A549 (cell line): Measurements from ENCODE around the gene TM4SF1. TPM values are rescaled to one million over a fixed set of nuclear protein-coding genes. Genes with fewer than 3 reads are reported as not detected.

Experiments used
- ATAC-seq, 2 experiments: fragments of 200-7000 bp in 1 of 2; fragments of >200 bp in 1 of 2; cut with Nextera tagmentation in 1 of 2; cut with Tn5 transposase in 1 of 2; 3 replicates each; pipeline versions ENCODE4 v1.8.0 to v1.9.1; 2018 to 2020; ENCODE audit warnings: mild to moderate bottlenecking in 1 of 2, moderate library complexity in 1 of 2
- CTCF ChIA-PET: fragments of 300-600 bp; sonication (Branson Sonifier 250); formaldehyde crosslinking; extraction: SDS; loops from one replicate; lab custom pipeline; 2021; ENCODE audit warnings: antibody characterized with exemption, inconsistent platforms; lab: Yijun Ruan, JAX
- POLR2A ChIA-PET: fragments of 350-600 bp; formaldehyde crosslinking; extraction: SDS; loops from one replicate; lab custom pipeline; 2021; ENCODE audit warnings: antibody characterized with exemption, inconsistent platforms; lab: Yijun Ruan, JAX
- DNase-seq, 2 experiments: peaks; one replicate each; pipeline versions ENCODE4 v3.0.0 to v3.0.0-alpha.2; 2011 to 2016; ENCODE audit warnings: low read depth in 1 of 2, low spot score in 1 of 2
- FAIRE-seq: peaks from 2 replicates; lab custom pipeline; 2011; peaks lifted over from hg19 to GRCh38; lab: Jason Lieb, UNC
- H3K27ac ChIP-seq, 2 experiments: fragments of >200 bp; sonication (Bioruptor Twin); formaldehyde crosslinking; 3 replicates each; pipeline ENCODE4 v1.5.1; 2016 to 2017
- H3K4me1 ChIP-seq: fragments of >200 bp; sonication (Bioruptor Twin); formaldehyde crosslinking; 3 replicates; pipeline ENCODE4 v1.6.1; 2016
- H3K4me2 ChIP-seq: fragments of >200 bp; sonication (Bioruptor Twin); formaldehyde crosslinking; 3 replicates; pipeline ENCODE4 v1.6.1; 2016
- H3K4me3 ChIP-seq: fragments of >200 bp; sonication (Bioruptor Twin); formaldehyde crosslinking; 3 replicates; pipeline ENCODE4 v1.5.1; 2016
- H3K9me3 ChIP-seq: fragments of >200 bp; sonication (Bioruptor Twin); formaldehyde crosslinking; 3 replicates; pipeline ENCODE4 v1.6.1; 2016
- CHD2 ChIP-seq: fragments of 150-350 bp; IDR thresholded peaks from 2 replicates; pipeline ENCODE4 v1.6.1; 2014; ENCODE audit warnings: low read length; ENCODE audit not compliant: partially characterized antibody
- CHD4 ChIP-seq: fragments of 200-600 bp; sonication (generic); IDR thresholded peaks from 2 replicates; pipeline ENCODE4 v1.6.1; 2016; ENCODE audit warnings: antibody characterized with exemption, mild to moderate bottlenecking, borderline replicate concordance
- FOXS1 ChIP-seq: fragments of 250-450 bp; sonication (Bioruptor Pico); IDR thresholded peaks from 2 replicates; pipeline ENCODE4 v1.5.0; 2020; ENCODE audit warnings: mild to moderate bottlenecking, moderate library complexity
- HOXB13 ChIP-seq: fragments of 250-450 bp; sonication (Bioruptor Pico); IDR thresholded peaks from 2 replicates; pipeline ENCODE4 v1.5.0; 2020; ENCODE audit warnings: low read depth, mild to moderate bottlenecking, moderate library complexity
- JUNB ChIP-seq: fragments of >200 bp; sonication (Bioruptor Twin); formaldehyde crosslinking; IDR thresholded peaks from 2 replicates; pipeline ENCODE4 v1.6.1; 2016
- KDM1A ChIP-seq: fragments of 200-600 bp; sonication (generic); IDR thresholded peaks from 2 replicates; pipeline ENCODE4 v1.6.1; 2016; ENCODE audit warnings: low read depth, mild to moderate bottlenecking
- MYC ChIP-seq: IDR thresholded peaks from 2 replicates; pipeline ENCODE4 v1.6.1; 2012; ENCODE audit warnings: mild to moderate bottlenecking, inconsistent platforms, low read length, improper control_type of control experiment, borderline replicate concordance
- NPAS2 ChIP-seq: fragments of 250-450 bp; sonication (Bioruptor Pico); IDR thresholded peaks from 2 replicates; pipeline ENCODE4 v1.8.0; 2022; ENCODE audit warnings: mild to moderate bottlenecking, moderate library complexity, borderline replicate concordance
- NR3C1 ChIP-seq: fragments of >200 bp; sonication (Bioruptor Twin); formaldehyde crosslinking; IDR thresholded peaks from 3 replicates; pipeline ENCODE4 v1.6.1; 2017
- POLR2A ChIP-seq: IDR thresholded peaks from 2 replicates; pipeline ENCODE4 v1.6.1; 2012; ENCODE audit warnings: mild to moderate bottlenecking, low read length
- RFX5 ChIP-seq: fragments of 450-650 bp; IDR thresholded peaks from 2 replicates; pipeline ENCODE4 v1.7.1; 2014; ENCODE audit warnings: antibody characterized with exemption, mild to moderate bottlenecking, moderate library complexity
- RNF2 ChIP-seq: fragments of 200-600 bp; sonication (generic); IDR thresholded peaks from 2 replicates; pipeline ENCODE4 v1.6.1; 2016; ENCODE audit warnings: low read depth, mild to moderate bottlenecking, antibody characterized with exemption, moderate library complexity, borderline replicate concordance
- SREBF2 ChIP-seq: fragments of 450-650 bp; IDR thresholded peaks from 2 replicates; pipeline ENCODE4 v1.6.1; 2014; ENCODE audit warnings: mild to moderate bottlenecking, moderate library complexity
- TFCP2L1 ChIP-seq: fragments of 250-450 bp; sonication (Bioruptor Pico); IDR thresholded peaks from 2 replicates; pipeline ENCODE4 v1.5.0; 2021; ENCODE audit warnings: mild to moderate bottlenecking
- TP53 ChIP-seq: fragments of 250-450 bp; sonication (Bioruptor Pico); IDR thresholded peaks from 2 replicates; pipeline ENCODE4 v1.5.0; 2021; ENCODE audit warnings: mild to moderate bottlenecking, moderate library complexity
- ZC3H11A ChIP-seq: fragments of 450-650 bp; IDR thresholded peaks from 2 replicates; pipeline ENCODE4 v1.6.1; 2014; ENCODE audit warnings: antibody characterized with exemption, mild to moderate bottlenecking
- ZNF302 ChIP-seq: fragments of 250-450 bp; sonication (Bioruptor Pico); IDR thresholded peaks from 2 replicates; pipeline ENCODE4 v1.9.0; 2021; ENCODE audit warnings: inconsistent platforms, mild to moderate bottlenecking, moderate library complexity
- WGBS: methylation state at CpG from one replicate; pipeline ENCODE4 v1.1.6; 2017; ENCODE audit errors: missing lambda C conversion rate; 5-methylcytosine and 5-hydroxymethylcytosine counted together
- polyA plus RNA-seq, 4 experiments: library from polyadenylated mRNA; depleted of rRNA in 3 of 4; stranded (reverse); fragments of >200 nt; fragmentation: RNase III in 1 of 4; extraction: RNeasy Plus Mini Kit Qiagen cat#74134 plus additional on column Dnase treatment in 1 of 4; gene quantifications; 2 replicates in 3 of 4; 3 replicates in 1 of 4; pipeline ENCODE4 v1.2.3, GENCODE V29; 2011 to 2017
- TF ChIP-seq, protein P1 (sequence below): fragments of >200 bp; sonication (Bioruptor Twin); formaldehyde crosslinking; IDR thresholded peaks from 3 replicates; pipeline ENCODE4 v1.6.1; 2016
- TF ChIP-seq, protein P2 (sequence below): fragments of 250-450 bp; sonication (Bioruptor Pico); IDR thresholded peaks from 2 replicates; pipeline ENCODE4 v1.5.0; 2020; ENCODE audit warnings: low read depth, mild to moderate bottlenecking, moderate library complexity
- TF ChIP-seq, protein P3 (sequence below): fragments of 150-350 bp; IDR thresholded peaks from 2 replicates; pipeline ENCODE4 v1.6.1; 2014; ENCODE audit warnings: low read depth, mild to moderate bottlenecking, low read length
- TF ChIP-seq, protein P4 (sequence below): fragments of 450-650 bp; IDR thresholded peaks from 2 replicates; pipeline ENCODE4 v1.6.1; 2014; ENCODE audit warnings: antibody characterized with exemption
- TF ChIP-seq, protein P5 (sequence below): fragments of 200-600 bp; sonication (generic); IDR thresholded peaks from 2 replicates; pipeline ENCODE4 v1.6.1; 2016; ENCODE audit warnings: antibody characterized with exemption, mild to moderate bottlenecking, moderate library complexity
- TF ChIP-seq, protein P6 (sequence below): fragments of >200 bp; sonication (Bioruptor Twin); formaldehyde crosslinking; IDR thresholded peaks from 3 replicates; pipeline ENCODE4 v1.5.1; 2016

TM4SF1 gene
- polyA plus RNA-seq, 2 of the 4 experiments (the other 2 are of a cell fraction), result 828 to 1,208 TPM

DNA sequence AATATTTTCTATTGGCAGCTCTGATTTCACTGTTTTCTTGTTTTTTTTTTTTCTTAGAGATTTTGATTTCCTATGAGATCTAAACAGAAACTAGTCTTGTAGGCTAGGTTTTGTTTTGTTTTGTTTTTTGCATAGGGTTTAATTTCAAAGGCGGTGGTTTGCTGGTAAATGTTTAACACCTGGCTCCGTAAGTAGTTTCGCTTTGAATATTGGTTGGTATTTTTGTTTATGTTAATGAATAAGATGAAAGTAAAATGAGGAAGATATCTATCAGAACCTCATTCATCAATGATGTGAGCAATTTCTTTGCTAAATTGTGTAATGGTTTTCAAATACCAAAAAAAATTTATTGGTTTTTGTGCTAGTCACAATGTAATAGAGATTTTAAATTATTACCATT, 39.7 kb upstream of the TM4SF1 start:
- no peak overlapping the region for H3K4me3 ChIP-seq
- no peaks in the 10 kb centered on the region for H3K9me3 ChIP-seq
- no peak overlapping the region for H3K4me2 ChIP-seq
- no peak for DNase-seq
- POLR2A ChIA-PET, result no interaction called here
- ATAC-seq, result no peak
- no peak overlapping the region for H3K27ac ChIP-seq
- FAIRE-seq, result no peak
- WGBS, result 90% methylated on average over 3 of the region's 3 CpGs
- CTCF ChIA-PET, result no interaction called here
- peaks cover 5% of the 10 kb centered on the region; the same call in 2 of the 3 replicates for H3K4me1 ChIP-seq
- TF ChIP-seq CHD4 (no peak), SREBF2 (no peak), TP53 (CRISPR knock-in tag) (no peak), CHD2 (no peak), JUNB (no peak), FOXS1 (CRISPR knock-in tag) (no peak), NR3C1 (no peak), MYC (no peak), ZNF302 (no peak), NPAS2 (CRISPR knock-in tag) (no peak), RNF2 (no peak), ZC3H11A (no peak), KDM1A (no peak), TFCP2L1 (CRISPR knock-in tag) (no peak)
- TF ChIP-seq, protein P1, sequence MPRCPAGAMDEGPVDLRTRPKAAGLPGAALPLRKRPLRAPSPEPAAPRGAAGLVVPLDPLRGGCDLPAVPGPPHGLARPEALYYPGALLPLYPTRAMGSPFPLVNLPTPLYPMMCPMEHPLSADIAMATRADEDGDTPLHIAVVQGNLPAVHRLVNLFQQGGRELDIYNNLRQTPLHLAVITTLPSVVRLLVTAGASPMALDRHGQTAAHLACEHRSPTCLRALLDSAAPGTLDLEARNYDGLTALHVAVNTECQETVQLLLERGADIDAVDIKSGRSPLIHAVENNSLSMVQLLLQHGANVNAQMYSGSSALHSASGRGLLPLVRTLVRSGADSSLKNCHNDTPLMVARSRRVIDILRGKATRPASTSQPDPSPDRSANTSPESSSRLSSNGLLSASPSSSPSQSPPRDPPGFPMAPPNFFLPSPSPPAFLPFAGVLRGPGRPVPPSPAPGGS, result no peak
- TF ChIP-seq, protein P2, sequence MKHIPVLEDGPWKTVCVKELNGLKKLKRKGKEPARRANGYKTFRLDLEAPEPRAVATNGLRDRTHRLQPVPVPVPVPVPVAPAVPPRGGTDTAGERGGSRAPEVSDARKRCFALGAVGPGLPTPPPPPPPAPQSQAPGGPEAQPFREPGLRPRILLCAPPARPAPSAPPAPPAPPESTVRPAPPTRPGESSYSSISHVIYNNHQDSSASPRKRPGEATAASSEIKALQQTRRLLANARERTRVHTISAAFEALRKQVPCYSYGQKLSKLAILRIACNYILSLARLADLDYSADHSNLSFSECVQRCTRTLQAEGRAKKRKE (CRISPR knock-in tag), result no peak
- TF ChIP-seq, protein P3, sequence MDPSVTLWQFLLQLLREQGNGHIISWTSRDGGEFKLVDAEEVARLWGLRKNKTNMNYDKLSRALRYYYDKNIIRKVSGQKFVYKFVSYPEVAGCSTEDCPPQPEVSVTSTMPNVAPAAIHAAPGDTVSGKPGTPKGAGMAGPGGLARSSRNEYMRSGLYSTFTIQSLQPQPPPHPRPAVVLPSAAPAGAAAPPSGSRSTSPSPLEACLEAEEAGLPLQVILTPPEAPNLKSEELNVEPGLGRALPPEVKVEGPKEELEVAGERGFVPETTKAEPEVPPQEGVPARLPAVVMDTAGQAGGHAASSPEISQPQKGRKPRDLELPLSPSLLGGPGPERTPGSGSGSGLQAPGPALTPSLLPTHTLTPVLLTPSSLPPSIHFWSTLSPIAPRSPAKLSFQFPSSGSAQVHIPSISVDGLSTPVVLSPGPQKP, result no peak
- TF ChIP-seq, protein P4, sequence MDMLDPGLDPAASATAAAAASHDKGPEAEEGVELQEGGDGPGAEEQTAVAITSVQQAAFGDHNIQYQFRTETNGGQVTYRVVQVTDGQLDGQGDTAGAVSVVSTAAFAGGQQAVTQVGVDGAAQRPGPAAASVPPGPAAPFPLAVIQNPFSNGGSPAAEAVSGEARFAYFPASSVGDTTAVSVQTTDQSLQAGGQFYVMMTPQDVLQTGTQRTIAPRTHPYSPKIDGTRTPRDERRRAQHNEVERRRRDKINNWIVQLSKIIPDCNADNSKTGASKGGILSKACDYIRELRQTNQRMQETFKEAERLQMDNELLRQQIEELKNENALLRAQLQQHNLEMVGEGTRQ, result no peak
- TF ChIP-seq, protein P5, sequence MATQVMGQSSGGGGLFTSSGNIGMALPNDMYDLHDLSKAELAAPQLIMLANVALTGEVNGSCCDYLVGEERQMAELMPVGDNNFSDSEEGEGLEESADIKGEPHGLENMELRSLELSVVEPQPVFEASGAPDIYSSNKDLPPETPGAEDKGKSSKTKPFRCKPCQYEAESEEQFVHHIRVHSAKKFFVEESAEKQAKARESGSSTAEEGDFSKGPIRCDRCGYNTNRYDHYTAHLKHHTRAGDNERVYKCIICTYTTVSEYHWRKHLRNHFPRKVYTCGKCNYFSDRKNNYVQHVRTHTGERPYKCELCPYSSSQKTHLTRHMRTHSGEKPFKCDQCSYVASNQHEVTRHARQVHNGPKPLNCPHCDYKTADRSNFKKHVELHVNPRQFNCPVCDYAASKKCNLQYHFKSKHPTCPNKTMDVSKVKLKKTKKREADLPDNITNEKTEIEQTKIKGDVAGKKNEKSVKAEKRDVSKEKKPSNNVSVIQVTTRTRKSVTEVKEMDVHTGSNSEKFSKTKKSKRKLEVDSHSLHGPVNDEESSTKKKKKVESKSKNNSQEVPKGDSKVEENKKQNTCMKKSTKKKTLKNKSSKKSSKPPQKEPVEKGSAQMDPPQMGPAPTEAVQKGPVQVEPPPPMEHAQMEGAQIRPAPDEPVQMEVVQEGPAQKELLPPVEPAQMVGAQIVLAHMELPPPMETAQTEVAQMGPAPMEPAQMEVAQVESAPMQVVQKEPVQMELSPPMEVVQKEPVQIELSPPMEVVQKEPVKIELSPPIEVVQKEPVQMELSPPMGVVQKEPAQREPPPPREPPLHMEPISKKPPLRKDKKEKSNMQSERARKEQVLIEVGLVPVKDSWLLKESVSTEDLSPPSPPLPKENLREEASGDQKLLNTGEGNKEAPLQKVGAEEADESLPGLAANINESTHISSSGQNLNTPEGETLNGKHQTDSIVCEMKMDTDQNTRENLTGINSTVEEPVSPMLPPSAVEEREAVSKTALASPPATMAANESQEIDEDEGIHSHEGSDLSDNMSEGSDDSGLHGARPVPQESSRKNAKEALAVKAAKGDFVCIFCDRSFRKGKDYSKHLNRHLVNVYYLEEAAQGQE, result no peak

DNA sequence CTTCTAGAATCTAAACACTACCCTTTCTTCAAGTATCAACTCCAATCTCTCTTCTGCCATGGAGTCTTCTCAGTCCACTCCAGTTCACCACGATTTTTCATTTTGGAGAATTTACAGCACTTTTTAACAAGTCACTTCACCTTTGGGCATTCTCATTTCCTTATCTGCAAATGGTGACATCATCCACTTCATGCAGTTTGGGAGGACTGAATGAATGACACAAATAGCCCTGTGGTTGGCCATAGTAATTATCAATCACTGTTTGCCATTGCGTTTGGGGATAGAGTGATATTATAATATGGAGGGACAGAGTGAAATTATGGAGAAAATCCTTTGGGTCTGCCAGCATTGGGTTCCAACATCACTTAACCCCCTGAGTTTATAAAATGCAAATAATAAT, 38.0 kb upstream of the TM4SF1 start:
- H3K27ac ChIP-seq, result no peak overlapping the region
- no peaks in the 10 kb centered on the region for H3K9me3 ChIP-seq
- TF ChIP-seq RFX5 (no peak), POLR2A (no peak), HOXB13 (CRISPR knock-in tag) (no peak), ZC3H11A (no peak)
- TF ChIP-seq, protein P6, sequence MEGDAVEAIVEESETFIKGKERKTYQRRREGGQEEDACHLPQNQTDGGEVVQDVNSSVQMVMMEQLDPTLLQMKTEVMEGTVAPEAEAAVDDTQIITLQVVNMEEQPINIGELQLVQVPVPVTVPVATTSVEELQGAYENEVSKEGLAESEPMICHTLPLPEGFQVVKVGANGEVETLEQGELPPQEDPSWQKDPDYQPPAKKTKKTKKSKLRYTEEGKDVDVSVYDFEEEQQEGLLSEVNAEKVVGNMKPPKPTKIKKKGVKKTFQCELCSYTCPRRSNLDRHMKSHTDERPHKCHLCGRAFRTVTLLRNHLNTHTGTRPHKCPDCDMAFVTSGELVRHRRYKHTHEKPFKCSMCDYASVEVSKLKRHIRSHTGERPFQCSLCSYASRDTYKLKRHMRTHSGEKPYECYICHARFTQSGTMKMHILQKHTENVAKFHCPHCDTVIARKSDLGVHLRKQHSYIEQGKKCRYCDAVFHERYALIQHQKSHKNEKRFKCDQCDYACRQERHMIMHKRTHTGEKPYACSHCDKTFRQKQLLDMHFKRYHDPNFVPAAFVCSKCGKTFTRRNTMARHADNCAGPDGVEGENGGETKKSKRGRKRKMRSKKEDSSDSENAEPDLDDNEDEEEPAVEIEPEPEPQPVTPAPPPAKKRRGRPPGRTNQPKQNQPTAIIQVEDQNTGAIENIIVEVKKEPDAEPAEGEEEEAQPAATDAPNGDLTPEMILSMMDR, result no peak
- no peak overlapping the region for H3K4me3 ChIP-seq
- ChIA-PET POLR2A (no interaction called here), CTCF (interaction anchor here (1.2 kb wide), 1 partner anchor 17 kb away, joined by 3 read pairs; no protein-coding TSS in a partner anchor)
- no peak for FAIRE-seq
- no peak overlapping the region for H3K4me2 ChIP-seq
- peaks cover 5% of the 10 kb centered on the region; the same call in 2 of the 3 replicates for H3K4me1 ChIP-seq
- WGBS, result 69% methylated on average over 2 of the region's 2 CpGs
- no peak for ATAC-seq
- no peak for DNase-seq
